ENCODE results near the gene ARPC2. TPM values are rescaled to one million over a fixed set of nuclear protein-coding genes. Genes with fewer than 3 reads are reported as not detected.

Gene ARPC2
- total and polyA plus RNA-seq, 2 of the 13 experiments (the other 11 are each of a cell fraction or from before 2014, with no cell fraction given) = 168 to 303 TPM

GRCh38 chr2:218260742-218261422 lies 43.9 kb downstream of the ARPC2 start, which contains the start of gene GPBAR1 (continued):
- no peak for TF ChIP-seq ZNF230 (CRISPR knock-in tag; IDR thresholded peaks at IDR 0.05)
- TF ChIP-seq PRPF4 (IDR thresholded peaks at IDR 0.05; ENCODE audit: low read depth, low read length, poor library complexity, severe bottlenecking) = no peak
- peak; percentile 33; the same call in 1 of the 2 replicates for TF ChIP-seq BORCS8-MEF2B (CRISPR knock-in tag; IDR thresholded peaks at IDR 0.05)
- TF ChIP-seq TFAP4 (IDR thresholded peaks at IDR 0.05; ENCODE audit: borderline replicate concordance, low read depth) = peak; percentile 24; the same call in 1 of the 2 replicates
- TF ChIP-seq, protein P1, sequence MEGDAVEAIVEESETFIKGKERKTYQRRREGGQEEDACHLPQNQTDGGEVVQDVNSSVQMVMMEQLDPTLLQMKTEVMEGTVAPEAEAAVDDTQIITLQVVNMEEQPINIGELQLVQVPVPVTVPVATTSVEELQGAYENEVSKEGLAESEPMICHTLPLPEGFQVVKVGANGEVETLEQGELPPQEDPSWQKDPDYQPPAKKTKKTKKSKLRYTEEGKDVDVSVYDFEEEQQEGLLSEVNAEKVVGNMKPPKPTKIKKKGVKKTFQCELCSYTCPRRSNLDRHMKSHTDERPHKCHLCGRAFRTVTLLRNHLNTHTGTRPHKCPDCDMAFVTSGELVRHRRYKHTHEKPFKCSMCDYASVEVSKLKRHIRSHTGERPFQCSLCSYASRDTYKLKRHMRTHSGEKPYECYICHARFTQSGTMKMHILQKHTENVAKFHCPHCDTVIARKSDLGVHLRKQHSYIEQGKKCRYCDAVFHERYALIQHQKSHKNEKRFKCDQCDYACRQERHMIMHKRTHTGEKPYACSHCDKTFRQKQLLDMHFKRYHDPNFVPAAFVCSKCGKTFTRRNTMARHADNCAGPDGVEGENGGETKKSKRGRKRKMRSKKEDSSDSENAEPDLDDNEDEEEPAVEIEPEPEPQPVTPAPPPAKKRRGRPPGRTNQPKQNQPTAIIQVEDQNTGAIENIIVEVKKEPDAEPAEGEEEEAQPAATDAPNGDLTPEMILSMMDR (CRISPR knock-in tag; IDR thresholded peaks at IDR 0.05) = peak; percentile 50
- no peak for TF ChIP-seq HIVEP1 (CRISPR knock-in tag; IDR thresholded peaks at IDR 0.05)

DNA sequence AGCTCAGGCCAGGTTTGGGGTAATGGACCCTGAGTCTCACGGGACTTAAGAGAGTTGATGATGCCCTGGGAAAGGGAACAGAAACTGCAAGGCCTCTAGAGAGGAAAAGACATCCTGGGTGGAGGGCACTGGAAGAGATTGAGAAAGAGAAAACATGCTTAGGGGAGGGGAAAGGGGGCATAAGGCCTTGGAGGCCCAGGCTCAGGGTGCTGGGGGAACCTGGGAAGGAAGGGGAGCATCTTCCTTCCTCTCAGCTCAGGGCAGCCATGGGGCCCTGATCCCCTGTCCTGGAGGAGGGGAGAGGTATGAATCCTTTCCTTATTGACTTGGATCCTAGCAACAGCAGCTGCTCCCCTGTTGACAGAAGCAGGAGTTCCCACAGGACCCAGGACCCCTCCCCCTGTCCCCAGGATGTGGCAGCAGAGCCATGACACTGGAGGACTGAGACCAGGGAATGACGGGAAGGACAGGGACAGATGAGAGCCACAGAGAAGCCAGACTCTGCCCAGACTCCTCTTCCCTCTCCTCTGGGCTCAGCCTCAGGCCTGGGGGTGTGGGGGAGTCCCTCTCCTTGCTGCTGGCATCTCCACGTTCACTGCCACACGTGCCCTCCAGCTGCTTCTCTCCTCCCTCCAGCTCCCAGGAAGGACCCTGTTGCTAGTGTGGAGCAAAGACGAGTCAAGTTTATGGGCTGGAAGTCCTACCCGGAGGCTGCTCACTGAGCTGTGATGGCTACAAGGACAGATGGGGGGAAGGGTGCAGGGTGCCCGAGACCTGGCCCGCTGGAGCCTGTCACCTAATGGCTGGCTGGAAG lies 44.6 kb downstream of the ARPC2 start:
- Histone ChIP-seq H3K36me3 (replicated peaks in 1 of 2; ENCODE audit: control insufficient read depth in 1 of 2, insufficient read depth in 2 of 2, low read length in 2 of 2) (peaks cover 14 to 32% of the 10 kb centered on the region in 2 experiments), H2AFZ (ENCODE audit: low read length) (no peak overlapping the region), H3K4me2 (ENCODE audit: low read depth, low read length) (no peak overlapping the region), H3K27ac (ENCODE audit: extremely low read length, insufficient read depth, low read length) (no peak overlapping the region), H3K79me2 (ENCODE audit: insufficient read depth, low read length) (no peaks in the 10 kb centered on the region), H3K4me3 (replicated peaks in 1 of 3; ENCODE audit: insufficient read depth in 1 of 3, low read depth in 2 of 3, low read length in 3 of 3) (no peak overlapping the region), H4K20me1 (ENCODE audit: insufficient read depth, low read length) (no peaks in the 10 kb centered on the region), H3K27me3 (ENCODE audit: control insufficient read depth in 1 of 2, insufficient read depth in 2 of 2, low read length in 2 of 2) (no peaks in the 10 kb centered on the region), H3K4me1 (ENCODE audit: insufficient read depth, low read length) (peaks cover 59% of the 10 kb centered on the region), H3K9ac (ENCODE audit: insufficient read depth, low read depth, low read length) (no peak overlapping the region), H3K9me3 (ENCODE audit: low read length) (no peaks in the 10 kb centered on the region)
- DNase-seq (ENCODE audit: low spot score) = no peak
- 68% methylated on average over 8 of the region's 8 CpGs for WGBS (ENCODE audit: low lambda C conversion rate)
- intact Hi-C loops (cut with micrococcal nuclease; ENCODE audit: unreplicated experiment) (no loop called here), in situ Hi-C loops (cut with HindIII; ENCODE audit: extremely low pct_ligation_motif_present, low pct_unique_long_range_greater_than_20kb) (no loop called here)
- CTCF ChIA-PET (ENCODE audit: low intra/inter-chr PET ratio, low total read pairs) = no interaction called here
- no TSS peak for BruUV-seq (replicated peaks)
- no peak for FAIRE-seq
- no peak for ATAC-seq
- POLR2A ChIA-PET = interaction anchor here (0.9 to 6.6 kb wide), 3 partner anchors 8 to 17 kb away, joined by 3 to 27 read pairs (median 5); partner anchors contain the start of genes AAMP and PNKD
- TF ChIP-seq YEATS4 (CRISPR knock-in tag; IDR thresholded peaks at IDR 0.05; ENCODE audit: borderline replicate concordance) (no peak), ZNF350 (CRISPR knock-in tag; IDR thresholded peaks at IDR 0.05; ENCODE audit: borderline replicate concordance, low read depth) (0 out of 2 replicates have a peak, but pooled peaks have one; percentile 3), ZNF792 (CRISPR knock-in tag; IDR thresholded peaks at IDR 0.05) (no peak), ZNF800 (CRISPR knock-in tag; IDR thresholded peaks at IDR 0.05) (no peak)
